Large intestine (tissue), 3 donors: ENCODE data around the gene CAPNS1. TPM values are rescaled to one million over a fixed set of nuclear protein-coding genes. Genes with fewer than 3 reads are reported as not detected.
"Not testable (repeated sequence)": the region's sequence is repeated elsewhere in the genome, so short reads cannot be mapped to it uniquely, and the experiment has no call there.

Experiments
- DNase-seq, 2 donors: peaks; one replicate each; pipeline versions ENCODE4 v3.0.0 to v3.0.0-alpha.2; 2013
- H3K27ac ChIP-seq: one replicate; pipeline ENCODE4 v1.5.1; 2013; ENCODE audit warnings: low read length
- H3K27me3 ChIP-seq: 2 replicates; pipeline ENCODE4 v1.6.1; 2013; ENCODE audit warnings: low read length; ENCODE audit not compliant: control insufficient read depth, insufficient read depth
- H3K36me3 ChIP-seq: 2 replicates; pipeline ENCODE4 v1.6.1; 2013; ENCODE audit warnings: low read length; ENCODE audit not compliant: control insufficient read depth, insufficient read depth
- H3K4me1 ChIP-seq: one replicate; pipeline ENCODE4 v1.6.1; 2013; ENCODE audit warnings: low read length; ENCODE audit not compliant: control insufficient read depth, insufficient read depth
- H3K4me3 ChIP-seq: one replicate; pipeline ENCODE4 v1.5.1; 2013; ENCODE audit warnings: low read length
- H3K9me3 ChIP-seq: one replicate; pipeline ENCODE4 v1.6.1; 2013; ENCODE audit warnings: mild to moderate bottlenecking, low read depth, low read length, moderate library complexity; ENCODE audit not compliant: control insufficient read depth
- WGBS: methylation state at CpG from one replicate; pipeline ENCODE4 v1.1.5; 2013; ENCODE audit warnings: low lambda C conversion rate; ENCODE audit not compliant: insufficient coverage; 5-methylcytosine and 5-hydroxymethylcytosine counted together
- polyA plus RNA-seq: library from polyadenylated mRNA; unstranded; fragments of 120-200 nt; gene quantifications from one replicate; pipeline ENCODE4 v1.2.1, GENCODE V29; 2013

Gene CAPNS1
- polyA plus RNA-seq, 1 donor = 516 TPM

DNA sequence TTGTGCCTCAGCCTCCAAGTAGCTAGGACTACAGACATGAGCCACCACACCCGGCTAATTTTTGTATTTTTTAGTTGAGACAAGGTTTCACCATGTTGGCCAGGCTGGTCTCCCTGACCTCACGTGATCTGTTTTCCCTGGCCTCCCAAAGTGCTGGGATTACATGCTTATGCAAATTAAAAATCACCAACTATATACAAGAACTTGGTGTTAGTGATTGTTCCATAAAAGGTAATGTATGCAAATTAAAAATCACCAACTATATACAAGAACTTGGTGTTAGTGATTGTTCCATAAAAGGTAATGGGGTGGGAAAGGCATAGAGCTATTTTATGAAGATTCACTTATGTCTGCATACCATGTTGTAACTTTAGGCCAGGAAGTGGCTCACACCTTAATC, 39.2 kb downstream of the CAPNS1 start:
- H3K4me1 ChIP-seq, H3K27ac ChIP-seq, H3K9me3 ChIP-seq, DNase-seq, H3K4me3 ChIP-seq, H3K27me3 ChIP-seq: not testable (repeated sequence)
- WGBS = no CpG with 5 or more reads among the region's 2 CpGs
- peaks cover 12% of the 10 kb centered on the region for H3K36me3 ChIP-seq

DNA sequence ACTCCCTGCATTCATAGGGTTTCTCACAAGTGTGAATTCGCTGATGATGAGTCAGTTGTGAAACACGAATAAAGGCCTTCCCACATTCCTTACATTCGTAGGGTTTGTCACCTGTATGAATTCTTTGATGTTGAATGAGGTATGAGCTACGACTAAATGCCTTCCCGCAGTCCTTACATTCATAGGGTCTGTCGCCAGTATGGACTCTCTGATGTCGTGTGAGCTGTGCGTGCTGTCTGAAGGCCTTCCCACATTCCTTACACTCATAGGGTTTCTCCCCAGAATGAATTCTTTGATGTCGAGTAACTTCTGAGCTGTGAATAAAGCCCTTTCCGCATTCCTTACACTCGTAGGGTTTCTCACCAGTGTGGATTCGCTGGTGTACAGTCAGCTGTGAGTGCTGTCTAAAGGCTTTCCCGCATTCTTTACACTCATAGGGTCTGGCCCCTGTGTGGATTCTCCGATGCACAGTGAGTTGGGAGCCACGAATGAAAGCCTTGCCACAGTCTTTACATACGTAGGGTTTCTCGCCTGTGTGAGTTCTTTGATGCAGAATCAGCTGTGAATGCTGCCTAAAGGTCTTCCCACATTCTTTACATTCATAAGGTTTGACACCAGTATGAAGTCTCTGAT, 42.9 kb downstream of the CAPNS1 start:
- no peak overlapping the region for H3K27ac ChIP-seq
- H3K27me3 ChIP-seq = no peaks in the 10 kb centered on the region
- H3K36me3 ChIP-seq = peaks cover 12% of the 10 kb centered on the region
- no peaks in the 10 kb centered on the region for H3K9me3 ChIP-seq
- H3K4me1 ChIP-seq = no peaks in the 10 kb centered on the region
- DNase-seq = no peak
- 100% methylated on average over 1 of the region's 17 CpGs for WGBS
- H3K4me3 ChIP-seq = no peak overlapping the region

DNA sequence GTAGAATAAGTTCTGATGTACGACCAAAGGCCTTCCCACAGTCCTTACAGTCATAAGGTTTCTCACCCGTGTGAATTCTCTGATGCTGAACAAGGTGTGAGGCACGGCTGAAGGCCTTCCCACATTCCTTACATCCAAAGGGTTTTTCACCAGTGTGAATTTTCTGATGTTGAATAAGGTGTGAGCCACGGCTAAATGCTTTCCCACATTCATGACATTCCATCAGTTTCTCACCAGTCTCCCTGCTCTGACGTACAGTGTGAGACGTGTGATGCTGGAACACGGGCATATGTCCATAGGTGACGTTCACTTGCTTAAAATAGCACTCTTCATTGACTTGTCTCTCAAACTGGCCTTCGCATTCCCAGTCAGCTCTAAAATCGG, 43.4 kb downstream of the CAPNS1 start:
- no peak for DNase-seq
- Histone ChIP-seq H3K36me3 (peaks cover 12% of the 10 kb centered on the region), H3K27ac (no peak overlapping the region), H3K9me3 (no peaks in the 10 kb centered on the region), H3K27me3 (no peaks in the 10 kb centered on the region), H3K4me3 (no peak overlapping the region), H3K4me1 (no peaks in the 10 kb centered on the region)
- no CpG with 5 or more reads among the region's 10 CpGs for WGBS

DNA sequence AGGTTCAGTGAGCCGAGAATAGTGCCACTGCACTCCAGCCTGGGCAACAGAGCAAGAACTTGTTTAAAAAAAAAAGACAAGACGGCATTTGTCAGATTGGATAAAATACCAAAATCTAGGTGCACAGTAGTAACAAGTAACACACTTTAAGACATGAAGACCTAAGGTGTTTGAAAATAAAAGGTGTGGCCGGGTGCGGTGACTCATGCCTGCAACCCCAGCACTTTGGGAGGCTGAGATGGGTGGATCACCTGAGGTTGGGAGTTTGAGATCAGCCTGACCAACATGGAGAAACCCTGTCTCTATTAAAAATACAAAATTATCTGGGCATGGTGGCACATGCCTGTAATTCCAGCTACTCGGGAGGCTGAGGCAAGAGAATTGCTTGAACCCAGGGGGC, 46.9 kb downstream of the CAPNS1 start:
- not testable (repeated sequence) for H3K9me3 ChIP-seq, H3K4me1 ChIP-seq, H3K27ac ChIP-seq, H3K4me3 ChIP-seq, H3K27me3 ChIP-seq, DNase-seq
- H3K36me3 ChIP-seq = peaks cover 12% of the 10 kb centered on the region
- WGBS = no CpG with 5 or more reads among the region's 5 CpGs

DNA sequence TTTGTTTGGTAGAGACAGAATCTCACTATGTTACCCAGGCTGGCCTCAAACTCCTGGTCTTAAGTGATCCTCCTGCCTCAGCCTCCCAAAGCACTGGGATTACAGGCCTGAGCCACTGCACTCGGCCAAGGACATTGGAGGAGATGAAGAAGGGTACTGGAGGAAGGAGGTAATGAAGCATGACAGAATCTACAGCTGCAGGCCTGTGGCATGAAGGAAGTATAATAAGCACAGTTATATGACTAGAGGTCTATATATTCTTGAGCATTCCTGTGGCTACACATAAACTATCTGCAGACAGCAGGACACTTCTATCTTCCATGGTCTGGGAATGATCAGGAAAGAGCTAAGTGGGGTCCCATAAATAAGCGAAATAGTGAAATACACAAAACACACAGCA, 56.4 kb downstream of the CAPNS1 start:
- 80% methylated on average over 1 of the region's 2 CpGs for WGBS
- Histone ChIP-seq H3K9me3 (no peaks in the 10 kb centered on the region), H3K36me3 (peaks cover 15% of the 10 kb centered on the region), H3K4me3 (no peak overlapping the region), H3K4me1 (no peaks in the 10 kb centered on the region), H3K27ac (no peak overlapping the region), H3K27me3 (no peaks in the 10 kb centered on the region)
- no peak for DNase-seq

DNA sequence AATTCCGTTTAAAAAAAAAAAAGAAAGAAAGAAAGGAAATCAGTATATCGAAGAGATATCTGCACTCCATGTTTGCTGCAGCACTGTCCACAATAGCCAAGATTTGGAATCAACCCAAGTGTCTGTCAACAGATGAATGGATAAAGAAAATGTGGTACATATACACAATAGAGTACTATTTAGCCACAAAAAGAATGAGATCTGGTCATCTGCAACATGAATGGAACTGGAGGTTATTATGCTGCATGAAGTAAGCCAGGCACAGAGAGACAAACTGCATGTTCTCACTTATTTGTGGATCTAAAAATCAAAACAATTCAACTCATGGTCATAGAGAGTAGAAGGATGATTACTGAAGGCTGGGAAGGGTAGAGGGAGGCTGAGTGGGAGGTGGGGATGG, 58.3 kb downstream of the CAPNS1 start:
- no peak for DNase-seq
- no peak overlapping the region for H3K27ac ChIP-seq
- no peaks in the 10 kb centered on the region for H3K4me1 ChIP-seq
- peaks cover 18% of the 10 kb centered on the region for H3K36me3 ChIP-seq
- H3K4me3 ChIP-seq = no peak overlapping the region
- no peaks in the 10 kb centered on the region for H3K9me3 ChIP-seq
- 95% methylated on average over 2 of the region's 2 CpGs for WGBS
- H3K27me3 ChIP-seq = no peaks in the 10 kb centered on the region

Other genes with a start within 250 kb of the CAPNS1 start
- gene NFKBID, start 239.5 kb upstream of the CAPNS1 start, polyA plus RNA-seq = 7.7 TPM
- gene HCST, start 237.5 kb upstream of the CAPNS1 start, polyA plus RNA-seq = 11.1 TPM
- 41.8 TPM for gene TYROBP, start 231.8 kb upstream of the CAPNS1 start, polyA plus RNA-seq
- gene LRFN3, start 203.7 kb upstream of the CAPNS1 start, polyA plus RNA-seq = 10.7 TPM
- gene SDHAF1, start 144.9 kb upstream of the CAPNS1 start, polyA plus RNA-seq = 23.4 TPM
- 9.8 TPM for gene SYNE4, start 131.3 kb upstream of the CAPNS1 start, polyA plus RNA-seq
- gene ALKBH6, start 125.9 kb upstream of the CAPNS1 start, polyA plus RNA-seq = 13.8 TPM
- gene CLIP3, start 107.2 kb upstream of the CAPNS1 start, polyA plus RNA-seq = 21.5 TPM
- 9.1 TPM for gene THAP8, start 85.8 kb upstream of the CAPNS1 start, polyA plus RNA-seq
- gene WDR62, start 85.2 kb upstream of the CAPNS1 start, polyA plus RNA-seq = 2.6 TPM
- gene OVOL3, start 28.9 kb upstream of the CAPNS1 start, polyA plus RNA-seq = 0.09 TPM
- gene POLR2I, start 25.2 kb upstream of the CAPNS1 start, polyA plus RNA-seq = 47.5 TPM
- gene TBCB, start 24.6 kb upstream of the CAPNS1 start, polyA plus RNA-seq = 95.3 TPM
- 11.5 TPM for gene COX7A1, start 12.4 kb downstream of the CAPNS1 start, polyA plus RNA-seq
- 5.3 TPM for gene ZNF565, start 74.6 kb downstream of the CAPNS1 start, polyA plus RNA-seq
- 71.8 TPM for gene ZNF146, start 75.0 kb downstream of the CAPNS1 start, polyA plus RNA-seq
- 8.7 TPM for gene ZFP14, start 239.1 kb downstream of the CAPNS1 start, polyA plus RNA-seq